Gastroesophageal sphincter (tissue), 3 donors: ENCODE measurements around the gene GID4.

Source experiments
- CTCF ChIP-seq, 4 experiments: fragments of 200-600 bp in 2 of 4; fragments of 450-650 bp in 2 of 4; sonication (generic) in 1 of 4; IDR thresholded peaks; one replicate each; pipeline ENCODE4 v1.5.1; 2017 to 2019; ENCODE audit warnings: antibody characterized with exemption in 4 of 4, mild to moderate bottlenecking in 2 of 4, moderate library complexity in 2 of 4
- EP300 ChIP-seq: sonication (generic); formaldehyde crosslinking; IDR thresholded peaks from one replicate; pipeline ENCODE4 v1.6.1; 2017; ENCODE audit warnings: antibody characterized with exemption, mild to moderate bottlenecking
- POLR2A ChIP-seq, 2 donors: fragments of 450-650 bp; IDR thresholded peaks; one replicate each; pipeline ENCODE4 v1.6.1; 2017; ENCODE audit warnings: antibody characterized with exemption in 2 of 2, mild to moderate bottlenecking in 2 of 2, moderate library complexity in 1 of 2
- POLR2AphosphoS5 ChIP-seq: sonication (generic); formaldehyde crosslinking; IDR thresholded peaks from one replicate; pipeline ENCODE4 v1.6.1; 2017; ENCODE audit warnings: antibody characterized with exemption

GRCh38 chr17:17998934-17999333 is 40.3 kb upstream of the GID4 start:
- TF ChIP-seq EP300 (no peak), CTCF (IDR thresholded peaks at IDR 0.05) (no peak), POLR2A (IDR thresholded peaks at IDR 0.05) (no peak), POLR2AphosphoS5 (no peak)
